SU-DHL-6 (cell line): Measurements from ENCODE around the gene NFIA.

Source experiments
- CTCF ChIP-seq: fragments of 200-600 bp; sonication (generic); IDR thresholded peaks from one replicate; pipeline ENCODE4 v1.5.1; 2017; ENCODE audit warnings: antibody characterized with exemption, mild to moderate bottlenecking, low read length, moderate library complexity; ENCODE audit not compliant: insufficient read depth, poor library complexity, severe bottlenecking
- EZH2phosphoT487 ChIP-seq: fragments of 200-600 bp; sonication (generic), shearing (Covaris generic); conservative IDR thresholded peaks from 2 replicates; pipeline ENCODE4 v1.6.1; 2018; ENCODE audit warnings: mild to moderate bottlenecking, antibody characterized with exemption, low read length, moderate library complexity, mixed read lengths

GRCh38 chr1:61482170-61482734 lies 399.9 kb downstream of the NFIA start:
- no peak for TF ChIP-seq CTCF
- TF ChIP-seq EZH2phosphoT487 = no peak
